ENCODE results near the gene LHX2. TPM values are rescaled to one million over a fixed set of nuclear protein-coding genes. Genes with fewer than 3 reads are reported as not detected.

Gene LHX2
- total and polyA plus RNA-seq, 2 of the 4 experiments (the other 2 are of a cell fraction): not detected

DNA sequence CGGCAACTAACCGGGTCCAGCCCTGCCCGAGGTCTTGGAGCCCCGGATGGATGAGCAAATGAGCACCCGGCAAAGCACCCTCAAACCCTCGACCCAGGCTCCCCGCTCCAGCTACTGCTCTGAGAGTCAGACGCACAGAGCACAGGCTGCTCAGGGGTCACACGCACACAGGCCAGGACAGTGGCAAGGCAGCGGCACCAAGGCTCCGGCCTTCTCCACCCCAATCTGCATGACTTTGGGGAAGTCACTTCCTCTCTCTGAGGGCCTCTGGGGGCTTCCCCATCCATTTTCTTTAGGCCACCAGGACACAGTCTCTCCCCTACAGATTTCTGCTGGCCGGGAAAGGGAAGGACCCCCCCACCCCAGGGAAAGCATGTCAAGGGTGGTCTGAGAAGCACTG lies 18.0 kb downstream of the LHX2 start:
- Histone ChIP-seq H2BK15ac (ENCODE audit: low read depth, low read length) (no peak overlapping the region), H2BK5ac (ENCODE audit: low read depth, low read length, poor library complexity, severe bottlenecking) (no peak overlapping the region), H3K9ac (ENCODE audit: low read depth, low read length) (no peak overlapping the region), H2BK20ac (ENCODE audit: low read depth, low read length) (no peak overlapping the region), H3K18ac (ENCODE audit: low read depth, low read length) (no peak overlapping the region), H3K23ac (ENCODE audit: low read depth, low read length) (no peak overlapping the region), H3K79me1 (ENCODE audit: low read depth in 1 of 2, low read length in 2 of 2) (no peaks in the 10 kb centered on the region), H2AK9ac (replicated peaks; ENCODE audit: low read depth, low read length, poor library complexity) (no peak overlapping the region), H4K91ac (ENCODE audit: insufficient read depth, low read depth, low read length) (no peak overlapping the region), H3K36me3 (ENCODE audit: control insufficient read depth, insufficient read depth, low read length) (no peaks in the 10 kb centered on the region), H3K4ac (ENCODE audit: low read depth, low read length) (no peak overlapping the region), H3K56ac (ENCODE audit: extremely low read depth, insufficient read depth, low read length) (no peak overlapping the region), H3K9me3 (ENCODE audit: control insufficient read depth, insufficient read depth, low read length) (no peaks in the 10 kb centered on the region), H2AK5ac (ENCODE audit: low read depth, low read length) (no peak overlapping the region), H3K4me2 (ENCODE audit: low read depth, low read length) (no peak overlapping the region), H2AFZ (replicated peaks; ENCODE audit: low read length, poor library complexity) (no peak overlapping the region), H2BK120ac (ENCODE audit: low read depth, low read length) (no peak overlapping the region), H3K14ac (replicated peaks; ENCODE audit: low read depth, low read length) (no peak overlapping the region), H3K9me1 (ENCODE audit: insufficient read depth, low read length) (no peaks in the 10 kb centered on the region), H3K4me3 (ENCODE audit: insufficient read depth, low read depth, low read length) (no peak overlapping the region), H3K27me3 (ENCODE audit: control insufficient read depth, insufficient read depth, low read length) (peaks cover 69% of the 10 kb centered on the region), H3K4me1 (ENCODE audit: control insufficient read depth, insufficient read depth, low read length) (no peaks in the 10 kb centered on the region), H4K20me1 (ENCODE audit: insufficient read depth, low read length) (no peaks in the 10 kb centered on the region), H3K27ac (ENCODE audit: insufficient read depth, low read length) (no peak overlapping the region), H4K5ac (ENCODE audit: low read depth, low read length) (no peak overlapping the region), H4K8ac (ENCODE audit: low read depth in 2 of 2, low read length in 2 of 2) (no peak overlapping the region)
- DNase-seq (no peak), ATAC-seq (ENCODE audit: low read depth) (no peak)
- ChIA-PET CTCF (interaction anchor here (0.5 kb wide), 1 partner anchor 9 kb away, joined by 3 read pairs; no protein-coding TSS in a partner anchor), POLR2A (ENCODE audit: unreplicated experiment) (no interaction called here)
- WGBS, 2 experiments (ENCODE audit: extremely low coverage in 2 of 2, insufficient read length in 1 of 2): 74% methylated on average over 4 of the region's 12 CpGs; no CpG with 5 or more reads in 1 of the 2 experiments
- intact Hi-C loops (cut with micrococcal nuclease) (no loop called here), in situ Hi-C loops (cut with MboI; ENCODE audit: low sequenced_read_pairs) (loop anchor here (5.0 to 10.0 kb wide), 2 partner anchors 485 to 632 kb away; no protein-coding TSS in a partner anchor), dilution Hi-C loops (cut with HindIII; ENCODE audit: low sequenced_read_pairs, unreplicated experiment) (no loop called here)
- no TSS peak for BruUV-seq (replicated peaks)
- TF ChIP-seq MXI1 (IDR thresholded peaks at IDR 0.05; ENCODE audit: borderline replicate concordance, low read depth, low read length) (no peak), MAZ (IDR thresholded peaks at IDR 0.05; ENCODE audit: borderline replicate concordance, low read depth, low read length) (no peak), MAFK (IDR thresholded peaks at IDR 0.05; ENCODE audit: low read depth, low read length) (no peak), RFX5 (IDR thresholded peaks at IDR 0.05; ENCODE audit: low read depth, low read length) (no peak), RCOR1 (IDR thresholded peaks at IDR 0.05; ENCODE audit: insufficient replicate concordance, low read length) (no peak), NFE2L2 (IDR thresholded peaks at IDR 0.05; ENCODE audit: low read depth, low read length) (no peak), POLR2A (IDR thresholded peaks at IDR 0.05; ENCODE audit: low read depth, low read length) (no peak), FOS (IDR thresholded peaks at IDR 0.05; ENCODE audit: low read depth, low read length) (no peak), BHLHE40 (IDR thresholded peaks at IDR 0.05; ENCODE audit: low read depth, low read length) (no peak), CHD1 (IDR thresholded peaks at IDR 0.05; ENCODE audit: low read depth, low read length) (no peak), RAD21 (IDR thresholded peaks at IDR 0.05; ENCODE audit: low read length) (no peak), SMC3 (IDR thresholded peaks at IDR 0.05; ENCODE audit: low read depth, low read length) (no peak), CEBPB (IDR thresholded peaks at IDR 0.05; ENCODE audit: low read depth, low read length) (no peak)
- TF ChIP-seq, protein P1, sequence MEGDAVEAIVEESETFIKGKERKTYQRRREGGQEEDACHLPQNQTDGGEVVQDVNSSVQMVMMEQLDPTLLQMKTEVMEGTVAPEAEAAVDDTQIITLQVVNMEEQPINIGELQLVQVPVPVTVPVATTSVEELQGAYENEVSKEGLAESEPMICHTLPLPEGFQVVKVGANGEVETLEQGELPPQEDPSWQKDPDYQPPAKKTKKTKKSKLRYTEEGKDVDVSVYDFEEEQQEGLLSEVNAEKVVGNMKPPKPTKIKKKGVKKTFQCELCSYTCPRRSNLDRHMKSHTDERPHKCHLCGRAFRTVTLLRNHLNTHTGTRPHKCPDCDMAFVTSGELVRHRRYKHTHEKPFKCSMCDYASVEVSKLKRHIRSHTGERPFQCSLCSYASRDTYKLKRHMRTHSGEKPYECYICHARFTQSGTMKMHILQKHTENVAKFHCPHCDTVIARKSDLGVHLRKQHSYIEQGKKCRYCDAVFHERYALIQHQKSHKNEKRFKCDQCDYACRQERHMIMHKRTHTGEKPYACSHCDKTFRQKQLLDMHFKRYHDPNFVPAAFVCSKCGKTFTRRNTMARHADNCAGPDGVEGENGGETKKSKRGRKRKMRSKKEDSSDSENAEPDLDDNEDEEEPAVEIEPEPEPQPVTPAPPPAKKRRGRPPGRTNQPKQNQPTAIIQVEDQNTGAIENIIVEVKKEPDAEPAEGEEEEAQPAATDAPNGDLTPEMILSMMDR (conservative IDR thresholded peaks at IDR 0.05; ENCODE audit: low read depth, low read length): no peak
- TF ChIP-seq, protein P2, sequence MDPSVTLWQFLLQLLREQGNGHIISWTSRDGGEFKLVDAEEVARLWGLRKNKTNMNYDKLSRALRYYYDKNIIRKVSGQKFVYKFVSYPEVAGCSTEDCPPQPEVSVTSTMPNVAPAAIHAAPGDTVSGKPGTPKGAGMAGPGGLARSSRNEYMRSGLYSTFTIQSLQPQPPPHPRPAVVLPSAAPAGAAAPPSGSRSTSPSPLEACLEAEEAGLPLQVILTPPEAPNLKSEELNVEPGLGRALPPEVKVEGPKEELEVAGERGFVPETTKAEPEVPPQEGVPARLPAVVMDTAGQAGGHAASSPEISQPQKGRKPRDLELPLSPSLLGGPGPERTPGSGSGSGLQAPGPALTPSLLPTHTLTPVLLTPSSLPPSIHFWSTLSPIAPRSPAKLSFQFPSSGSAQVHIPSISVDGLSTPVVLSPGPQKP (IDR thresholded peaks at IDR 0.05; ENCODE audit: borderline replicate concordance, low read depth, low read length): no peak
- TF ChIP-seq, protein P3, sequence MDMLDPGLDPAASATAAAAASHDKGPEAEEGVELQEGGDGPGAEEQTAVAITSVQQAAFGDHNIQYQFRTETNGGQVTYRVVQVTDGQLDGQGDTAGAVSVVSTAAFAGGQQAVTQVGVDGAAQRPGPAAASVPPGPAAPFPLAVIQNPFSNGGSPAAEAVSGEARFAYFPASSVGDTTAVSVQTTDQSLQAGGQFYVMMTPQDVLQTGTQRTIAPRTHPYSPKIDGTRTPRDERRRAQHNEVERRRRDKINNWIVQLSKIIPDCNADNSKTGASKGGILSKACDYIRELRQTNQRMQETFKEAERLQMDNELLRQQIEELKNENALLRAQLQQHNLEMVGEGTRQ (IDR thresholded peaks at IDR 0.05; ENCODE audit: low read depth, low read length): no peak
